ENCODE data around the gene DHDDS.
"Not testable (repeated sequence)": the region's sequence is repeated elsewhere in the genome, so short reads cannot be mapped to it uniquely, and the experiment has no call there.

Gene DHDDS

DNA sequence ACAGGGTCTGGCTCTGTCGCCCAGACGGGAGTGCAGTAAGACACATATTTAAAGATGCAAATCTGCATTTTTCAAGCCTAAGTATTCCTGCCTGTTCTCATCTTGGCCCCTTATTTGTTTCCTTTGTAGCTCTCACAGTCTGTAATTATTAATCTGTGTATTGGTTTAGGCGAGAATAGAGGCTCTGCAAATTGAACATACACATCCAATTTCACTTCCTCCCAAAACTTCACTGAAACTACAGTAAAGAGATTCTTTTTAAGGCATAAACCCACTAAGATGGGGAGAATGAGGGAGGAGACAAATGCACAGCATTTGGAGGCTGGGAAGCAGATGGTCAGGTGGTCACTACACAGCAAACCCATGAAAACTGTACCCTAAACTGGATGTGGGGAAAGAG lies 61.1 kb downstream of the DHDDS start:
- TF ChIP-seq, protein P1, sequence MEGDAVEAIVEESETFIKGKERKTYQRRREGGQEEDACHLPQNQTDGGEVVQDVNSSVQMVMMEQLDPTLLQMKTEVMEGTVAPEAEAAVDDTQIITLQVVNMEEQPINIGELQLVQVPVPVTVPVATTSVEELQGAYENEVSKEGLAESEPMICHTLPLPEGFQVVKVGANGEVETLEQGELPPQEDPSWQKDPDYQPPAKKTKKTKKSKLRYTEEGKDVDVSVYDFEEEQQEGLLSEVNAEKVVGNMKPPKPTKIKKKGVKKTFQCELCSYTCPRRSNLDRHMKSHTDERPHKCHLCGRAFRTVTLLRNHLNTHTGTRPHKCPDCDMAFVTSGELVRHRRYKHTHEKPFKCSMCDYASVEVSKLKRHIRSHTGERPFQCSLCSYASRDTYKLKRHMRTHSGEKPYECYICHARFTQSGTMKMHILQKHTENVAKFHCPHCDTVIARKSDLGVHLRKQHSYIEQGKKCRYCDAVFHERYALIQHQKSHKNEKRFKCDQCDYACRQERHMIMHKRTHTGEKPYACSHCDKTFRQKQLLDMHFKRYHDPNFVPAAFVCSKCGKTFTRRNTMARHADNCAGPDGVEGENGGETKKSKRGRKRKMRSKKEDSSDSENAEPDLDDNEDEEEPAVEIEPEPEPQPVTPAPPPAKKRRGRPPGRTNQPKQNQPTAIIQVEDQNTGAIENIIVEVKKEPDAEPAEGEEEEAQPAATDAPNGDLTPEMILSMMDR (IDR thresholded peaks at IDR 0.05; ENCODE audit: low read depth, low read length) = no peak
- no peak overlapping the region for H3K4me3 ChIP-seq (ENCODE audit: low read depth, low read length)

DNA sequence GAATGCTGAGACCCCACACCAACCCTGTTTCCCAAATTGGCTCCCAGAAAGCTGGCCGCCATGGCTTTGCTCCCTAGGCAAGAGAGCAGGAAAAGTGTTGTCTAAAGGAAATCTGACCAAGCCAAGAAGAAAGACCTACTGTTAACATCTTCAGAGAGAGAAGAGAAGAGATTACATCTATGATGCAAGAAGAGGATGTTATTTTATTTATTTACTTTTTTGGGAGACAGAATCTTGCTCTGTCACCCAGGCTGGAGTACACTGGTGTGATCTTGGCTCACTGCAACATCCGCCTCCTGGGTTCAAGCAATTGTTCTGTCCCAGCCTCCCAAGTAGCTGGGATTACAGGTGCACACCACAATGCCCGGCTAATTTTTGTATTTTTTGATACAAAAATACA lies 61.8 kb downstream of the DHDDS start:
- TF ChIP-seq, protein P1 (IDR thresholded peaks at IDR 0.05; ENCODE audit: low read depth, low read length) = no peak
- H3K4me3 ChIP-seq (ENCODE audit: low read depth, low read length) = no peak overlapping the region

DNA sequence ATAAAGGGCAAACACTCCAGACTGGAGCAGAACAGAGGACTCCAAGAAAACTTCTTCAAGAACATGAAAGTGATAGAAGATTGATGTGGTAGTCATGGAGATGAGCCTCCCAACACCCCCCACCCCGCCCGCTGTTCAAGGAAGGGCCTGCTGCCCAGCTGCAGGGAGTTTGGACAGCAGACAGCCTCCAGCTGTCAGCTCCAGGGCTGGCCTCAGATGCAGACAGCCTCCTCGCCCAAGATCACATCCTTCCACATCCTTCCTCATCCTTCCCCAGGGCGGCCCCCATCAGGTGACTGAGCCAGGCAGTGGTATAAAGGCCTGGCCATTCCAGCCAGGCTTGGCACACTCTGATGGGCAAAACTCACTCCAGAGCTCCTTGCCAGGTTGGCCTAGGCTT lies 64.7 kb downstream of the DHDDS start:
- TF ChIP-seq, protein P1 (IDR thresholded peaks at IDR 0.05; ENCODE audit: low read depth, low read length) = no peak

DNA sequence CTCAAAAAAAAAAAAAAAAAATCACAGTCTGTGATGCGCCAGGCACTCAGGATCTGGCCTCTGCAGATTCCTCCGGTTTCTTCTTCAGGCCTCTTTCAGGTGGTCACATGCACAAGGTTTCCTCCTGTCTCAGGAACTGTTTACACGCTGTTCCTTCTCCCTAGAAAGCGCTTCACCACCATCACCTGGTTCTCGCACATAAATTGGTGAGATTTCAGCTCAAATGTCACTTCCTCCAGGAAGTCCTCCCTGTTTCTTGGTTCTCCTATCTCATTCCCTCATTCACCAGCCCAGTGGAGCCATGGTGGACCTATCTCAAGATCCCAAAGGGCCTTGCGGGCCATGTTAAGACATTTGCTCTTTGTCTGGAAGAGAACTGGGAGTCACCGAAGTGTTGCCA lies 66.8 kb downstream of the DHDDS start:
- H3K4me3 ChIP-seq (ENCODE audit: low read depth, low read length) = no peak overlapping the region
- TF ChIP-seq, protein P1 (IDR thresholded peaks at IDR 0.05; ENCODE audit: low read depth, low read length) = no peak

More for the DNA sequence above, 64.7 kb downstream of the DHDDS start:
- H3K4me3 ChIP-seq (ENCODE audit: low read depth, low read length) = no peak overlapping the region

DNA sequence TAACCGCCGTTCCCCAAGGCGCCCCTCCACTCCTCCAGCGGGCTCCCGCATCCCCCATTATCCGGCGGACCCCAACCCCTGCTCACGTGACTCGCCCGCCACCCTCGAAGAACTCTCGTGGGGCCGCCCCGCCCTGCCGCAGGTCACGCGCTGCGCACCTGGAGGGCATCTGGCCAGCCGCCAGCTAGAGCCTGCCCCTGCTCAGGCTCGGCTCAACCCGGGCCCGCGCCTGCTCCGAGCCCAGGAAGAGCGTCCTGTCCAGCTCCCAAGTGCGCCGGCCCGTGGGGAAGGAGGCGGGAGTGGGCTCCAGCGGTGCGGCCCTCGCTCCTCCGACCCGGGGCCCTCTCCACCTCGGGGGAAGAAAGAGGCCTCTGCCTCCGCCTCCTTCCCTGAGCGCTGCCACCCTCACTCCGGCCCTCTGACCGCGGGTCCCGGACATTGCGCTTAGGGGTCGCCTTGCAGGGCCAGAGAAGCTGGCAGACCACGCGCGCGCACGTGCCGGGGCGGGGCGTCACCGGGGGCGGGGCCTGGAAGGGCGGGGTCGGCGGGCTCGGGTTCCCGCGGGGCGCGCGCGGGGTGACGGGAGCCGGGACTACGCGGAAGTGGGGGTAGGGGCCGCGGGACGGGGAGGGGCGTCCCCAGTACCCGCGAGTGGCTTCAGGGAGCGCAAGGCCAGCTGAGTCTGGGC lies 68.5 kb downstream of the DHDDS start:
- TF ChIP-seq, protein P1 (IDR thresholded peaks at IDR 0.05; ENCODE audit: low read depth, low read length) = no peak; the same call in 1 of the 2 replicates
- H3K4me3 ChIP-seq (ENCODE audit: low read depth, low read length) = peak overlapping the region; percentile 61

DNA sequence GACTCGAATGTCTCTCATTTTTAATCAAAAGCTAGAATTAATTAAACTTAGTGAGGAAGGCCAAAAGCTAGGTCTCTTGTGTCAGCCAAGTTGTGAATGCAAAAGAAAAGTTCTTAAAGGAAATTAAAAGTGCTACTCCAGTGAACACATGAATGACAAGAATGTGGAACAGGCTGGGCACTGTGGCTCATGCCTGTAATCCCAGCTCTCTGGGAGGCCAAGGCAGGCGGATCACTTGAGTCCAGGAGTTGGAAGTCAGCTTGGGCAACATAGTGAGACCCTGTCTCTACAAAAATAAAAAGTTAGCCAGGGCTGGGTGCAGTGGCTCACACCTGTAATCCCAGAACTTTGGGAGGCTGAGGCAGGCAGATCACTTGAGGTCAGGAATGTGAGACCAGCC lies 78.6 kb downstream of the DHDDS start:
- H3K4me3 ChIP-seq (ENCODE audit: low read depth, low read length) = not testable (repeated sequence)

DNA sequence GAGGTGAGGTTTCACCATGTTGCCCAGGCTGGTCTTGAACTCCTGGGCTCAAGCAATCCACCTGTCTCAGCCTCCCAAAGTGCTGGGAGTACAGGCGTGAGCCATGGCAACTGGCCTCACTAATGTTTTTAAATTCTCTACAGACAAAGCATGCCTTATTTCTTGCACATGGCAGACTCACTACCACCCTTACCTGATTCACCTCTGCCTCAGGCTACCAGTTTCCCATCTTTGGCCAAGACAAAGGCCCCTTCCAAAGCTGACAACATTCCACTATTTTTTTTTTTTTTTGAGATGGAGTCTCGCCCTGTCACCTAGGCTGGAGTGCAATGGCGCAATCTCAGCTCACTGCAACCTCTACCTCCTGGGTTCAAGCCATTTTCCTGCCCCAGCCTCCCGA lies 83.7 kb downstream of the DHDDS start:
- H3K4me3 ChIP-seq (ENCODE audit: low read depth, low read length) = not testable (repeated sequence)

DNA sequence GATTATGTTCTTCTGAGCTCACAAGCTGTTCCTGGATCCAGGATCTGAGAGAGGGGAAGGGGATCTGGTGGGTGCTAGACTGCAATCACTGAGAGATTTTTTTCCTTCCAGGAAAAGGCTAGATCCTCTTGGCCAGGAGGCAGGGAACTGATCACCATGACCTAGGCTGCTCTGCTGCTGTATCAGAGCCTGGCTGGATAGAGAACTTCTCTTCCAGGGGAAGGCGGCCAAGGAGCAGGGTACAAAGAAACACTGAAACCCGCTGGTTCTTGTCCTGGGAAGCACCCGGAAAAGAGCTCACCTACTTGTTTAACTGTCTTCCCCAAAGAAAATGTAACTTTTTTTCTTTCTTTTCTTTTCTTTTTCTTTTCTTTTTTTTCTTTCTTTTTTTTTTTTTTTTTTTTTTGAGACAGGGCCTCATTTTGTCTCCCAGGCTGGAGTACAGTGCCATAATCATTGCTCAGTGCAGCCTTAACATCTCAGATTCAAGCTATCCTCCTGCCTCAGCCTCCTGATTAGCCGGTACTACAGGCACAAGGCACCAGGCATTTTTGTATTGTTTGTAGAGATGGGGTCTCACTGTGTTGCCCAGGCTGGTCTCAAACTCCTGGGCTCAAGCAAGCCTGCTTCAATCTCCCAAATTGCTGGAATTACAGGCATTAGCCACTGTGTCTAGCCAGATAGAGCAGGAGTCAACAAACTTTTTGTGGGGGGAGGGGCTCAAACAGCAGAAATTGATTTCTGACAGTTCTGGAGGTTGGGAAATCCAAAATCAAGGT lies 85.1 kb downstream of the DHDDS start:
- no peak overlapping the region for H3K4me3 ChIP-seq (ENCODE audit: low read depth, low read length)
- TF ChIP-seq, protein P1 (IDR thresholded peaks at IDR 0.05; ENCODE audit: low read depth, low read length) = no peak
